Coronary artery (tissue), 2 donors: ENCODE results near the gene DLEC1.
"Not testable (repeated sequence)": the region's sequence is repeated elsewhere in the genome, so short reads cannot be mapped to it uniquely, and the experiment has no call there.

Source experiments
- DNase-seq: peaks from one replicate; pipeline ENCODE4 v3.0.0-alpha.2; 2017; ENCODE audit warnings: low spot score
- H3K27ac ChIP-seq, 2 donors: fragments of 200-600 bp; sonication (generic); one replicate each; pipeline ENCODE4 v1.5.1; 2016 to 2019
- H3K4me3 ChIP-seq: fragments of 200-600 bp; sonication (generic); 2 replicates; pipeline ENCODE4 v1.5.1; 2016; ENCODE audit warnings: mild to moderate bottlenecking, moderate library complexity
- TF ChIP-seq, protein P1 (sequence below): fragments of 200-600 bp; sonication (generic); IDR thresholded peaks from one replicate; pipeline ENCODE4 v1.5.1; 2019; ENCODE audit warnings: antibody characterized with exemption

DLEC1 gene

GRCh38 chr3:38085943-38086324 is 46.9 kb downstream of the DLEC1 start:
- TF ChIP-seq, protein P1, sequence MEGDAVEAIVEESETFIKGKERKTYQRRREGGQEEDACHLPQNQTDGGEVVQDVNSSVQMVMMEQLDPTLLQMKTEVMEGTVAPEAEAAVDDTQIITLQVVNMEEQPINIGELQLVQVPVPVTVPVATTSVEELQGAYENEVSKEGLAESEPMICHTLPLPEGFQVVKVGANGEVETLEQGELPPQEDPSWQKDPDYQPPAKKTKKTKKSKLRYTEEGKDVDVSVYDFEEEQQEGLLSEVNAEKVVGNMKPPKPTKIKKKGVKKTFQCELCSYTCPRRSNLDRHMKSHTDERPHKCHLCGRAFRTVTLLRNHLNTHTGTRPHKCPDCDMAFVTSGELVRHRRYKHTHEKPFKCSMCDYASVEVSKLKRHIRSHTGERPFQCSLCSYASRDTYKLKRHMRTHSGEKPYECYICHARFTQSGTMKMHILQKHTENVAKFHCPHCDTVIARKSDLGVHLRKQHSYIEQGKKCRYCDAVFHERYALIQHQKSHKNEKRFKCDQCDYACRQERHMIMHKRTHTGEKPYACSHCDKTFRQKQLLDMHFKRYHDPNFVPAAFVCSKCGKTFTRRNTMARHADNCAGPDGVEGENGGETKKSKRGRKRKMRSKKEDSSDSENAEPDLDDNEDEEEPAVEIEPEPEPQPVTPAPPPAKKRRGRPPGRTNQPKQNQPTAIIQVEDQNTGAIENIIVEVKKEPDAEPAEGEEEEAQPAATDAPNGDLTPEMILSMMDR: no peak
- H3K27ac ChIP-seq: no peak overlapping the region

GRCh38 chr3:38086496-38086895 is 47.5 kb downstream of the DLEC1 start:
- Histone ChIP-seq H3K27ac (no peak overlapping the region), H3K4me3 (no peak overlapping the region)
- TF ChIP-seq, protein P1: no peak
- DNase-seq: no peak

More at GRCh38 chr3:38085943-38086324, 46.9 kb downstream of the DLEC1 start:
- no peak overlapping the region for H3K4me3 ChIP-seq
- no peak for DNase-seq

GRCh38 chr3:38087278-38087677 is 48.3 kb downstream of the DLEC1 start:
- H3K4me3 ChIP-seq, H3K27ac ChIP-seq, DNase-seq: not testable (repeated sequence)

- DNase-seq: no peak
- Histone ChIP-seq H3K27ac (no peak overlapping the region), H3K4me3 (no peak overlapping the region)
- TF ChIP-seq, protein P1: no peak
These were observed 49.4 kb downstream of the DLEC1 start for GRCh38 chr3:38088126-38089078.

DNA sequence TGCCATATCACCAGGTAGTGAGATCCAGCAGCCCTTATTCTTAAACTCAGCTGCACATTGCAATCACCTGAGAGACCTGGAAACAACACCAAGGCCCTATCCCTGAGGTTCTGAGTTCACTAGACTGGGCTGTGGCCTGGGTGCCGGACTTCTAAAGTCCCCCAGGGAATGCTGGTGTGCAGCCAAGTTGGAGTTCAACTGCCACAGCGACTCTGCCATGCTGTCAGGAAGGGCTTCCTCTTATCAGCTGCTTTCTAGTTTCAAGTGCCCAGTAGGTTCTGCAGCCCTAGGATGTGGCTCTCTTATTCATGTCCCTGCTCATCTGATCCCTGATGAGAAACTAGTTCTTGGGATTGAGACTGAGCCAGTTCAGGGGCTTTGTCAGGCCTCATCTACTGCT is 50.2 kb downstream of the DLEC1 start:
- H3K4me3 ChIP-seq: no peak overlapping the region
- TF ChIP-seq, protein P1: no peak
- no peak overlapping the region for H3K27ac ChIP-seq
- DNase-seq: no peak

DNA sequence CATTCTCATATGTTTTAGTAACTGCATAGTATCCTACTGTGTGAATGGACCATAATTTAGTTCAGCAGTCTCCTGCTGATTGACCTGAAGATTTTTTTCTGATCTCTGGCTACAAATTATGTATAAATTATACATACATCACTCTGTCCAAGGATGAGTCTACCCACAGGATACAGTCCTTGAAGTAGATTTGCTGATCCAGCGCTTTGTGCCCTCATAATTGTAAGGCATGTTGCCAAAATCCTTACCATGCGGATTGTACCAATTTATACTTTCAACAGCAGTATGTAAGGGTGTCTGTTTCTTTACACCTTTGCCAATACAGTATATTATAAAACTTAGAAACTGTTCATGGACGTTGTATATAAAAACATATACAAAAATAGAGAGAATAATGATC is 51.4 kb downstream of the DLEC1 start:
- Histone ChIP-seq H3K4me3 (no peak overlapping the region), H3K27ac (no peak overlapping the region)
- DNase-seq: no peak
- TF ChIP-seq, protein P1: no peak

DNA sequence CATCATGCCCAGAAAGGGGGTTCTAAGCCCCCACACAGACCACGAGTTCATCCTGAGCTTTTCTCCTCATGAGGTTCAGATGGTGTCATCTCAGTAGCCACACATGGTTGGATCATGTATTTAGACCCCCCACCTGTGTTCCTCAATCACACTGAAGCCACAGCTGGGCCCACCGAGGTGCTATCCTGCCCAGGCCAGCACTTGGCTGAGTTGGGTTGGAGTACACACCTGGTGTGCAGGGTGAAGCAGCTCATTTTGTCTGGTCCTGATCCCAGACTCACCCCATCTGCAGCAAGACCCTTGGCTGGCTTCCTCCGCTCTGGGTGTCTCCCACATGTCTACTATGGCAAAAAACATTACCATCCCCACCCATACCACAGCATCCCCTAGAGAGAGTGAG is 56.0 kb downstream of the DLEC1 start:
- TF ChIP-seq, protein P1: no peak
- Histone ChIP-seq H3K27ac (no peak overlapping the region), H3K4me3 (no peak overlapping the region)
- no peak for DNase-seq
